MCF 10A (cell line): ENCODE results near the gene SEC14L5. TPM values are rescaled to one million over a fixed set of nuclear protein-coding genes. Genes with fewer than 3 reads are reported as not detected.

Experiments used
- BruUV-seq: library from RNA; stranded (reverse); fragments of 400-500 nt; replicated peaks from 2 replicates; lab custom pipeline; 2021; lab: Mats Ljungman, UMichigan
- CTCF ChIA-PET: fragments of 300-600 bp; sonication (Branson Sonifier 250); formaldehyde crosslinking; extraction: SDS; loops from one replicate; lab custom pipeline; 2021; ENCODE audit warnings: antibody characterized with exemption, inconsistent platforms; lab: Yijun Ruan, JAX
- POLR2A ChIA-PET: fragments of 300-600, 350-650 bp; sonication (Branson Sonifier 250); formaldehyde crosslinking; extraction: SDS; loops from one replicate; lab custom pipeline; 2020; ENCODE audit warnings: antibody characterized with exemption, inconsistent platforms; lab: Yijun Ruan, JAX
- DNase-seq: peaks from one replicate; pipeline ENCODE4 v3.0.0-alpha.2; 2018; ENCODE audit not compliant: unreplicated experiment
- H3K27ac Mint-ChIP-seq: one replicate; pipeline ENCODE4 v1.8.0; 2022; ENCODE audit warnings: mild to moderate bottlenecking, low read depth, mixed read lengths; ENCODE audit not compliant: unreplicated experiment
- H3K27me3 Mint-ChIP-seq: one replicate; pipeline ENCODE4 v1.8.0; 2022; ENCODE audit warnings: mixed read lengths; ENCODE audit not compliant: insufficient read depth, unreplicated experiment
- H3K36me3 Mint-ChIP-seq: one replicate; pipeline ENCODE4 v1.8.0; 2022; ENCODE audit warnings: mild to moderate bottlenecking, moderate library complexity, mixed read lengths; ENCODE audit not compliant: insufficient read depth, unreplicated experiment
- H3K4me1 Mint-ChIP-seq: one replicate; pipeline ENCODE4 v1.8.0; 2022; ENCODE audit warnings: mixed read lengths; ENCODE audit not compliant: insufficient read depth, unreplicated experiment
- H3K4me3 Mint-ChIP-seq: one replicate; pipeline ENCODE4 v1.8.0; 2022; ENCODE audit warnings: mild to moderate bottlenecking, moderate library complexity, mixed read lengths; ENCODE audit not compliant: unreplicated experiment
- H3K9me3 Mint-ChIP-seq: one replicate; pipeline ENCODE4 v1.8.0; 2022; ENCODE audit warnings: mixed read lengths; ENCODE audit not compliant: unreplicated experiment
- intact Hi-C: fragments of 100-400 bp; cut with micrococcal nuclease; formaldehyde crosslinking; loops from 2 replicates; pipeline ENCODE4 v1.14.1; 2022
- total RNA-seq: library from RNA; stranded (reverse); gene quantifications from 2 replicates; pipeline ENCODE4 v1.2.3, GENCODE V29; 2022
- TF ChIP-seq, protein P1 (sequence below): fragments of 200-600 bp; IDR thresholded peaks from one replicate; pipeline ENCODE4 v1.8.0; 2022; ENCODE audit warnings: antibody characterized with exemption, mild to moderate bottlenecking; ENCODE audit not compliant: unreplicated experiment

The SEC14L5 gene
- total RNA-seq, 1 experiment from 2014 or later, result not detected

- intact Hi-C loops, result no loop called here
- POLR2A ChIA-PET, result interaction anchor here (1.1 to 3.6 kb wide), 2 partner anchors 10 to 18 kb away, joined by 4 to 19 read pairs; no protein-coding TSS in a partner anchor
- no peak for DNase-seq
- H3K36me3 Mint-ChIP-seq, result peaks cover 71% of the 10 kb centered on the region
- H3K4me3 Mint-ChIP-seq, result peak overlapping the region; percentile 63
- peaks cover 40% of the 10 kb centered on the region for H3K4me1 Mint-ChIP-seq
- BruUV-seq, result no TSS peak
- CTCF ChIA-PET, result interaction anchor here (2.5 kb wide), 1 partner anchor 11 kb away, joined by 9 read pairs; no protein-coding TSS in a partner anchor
- TF ChIP-seq, protein P1, sequence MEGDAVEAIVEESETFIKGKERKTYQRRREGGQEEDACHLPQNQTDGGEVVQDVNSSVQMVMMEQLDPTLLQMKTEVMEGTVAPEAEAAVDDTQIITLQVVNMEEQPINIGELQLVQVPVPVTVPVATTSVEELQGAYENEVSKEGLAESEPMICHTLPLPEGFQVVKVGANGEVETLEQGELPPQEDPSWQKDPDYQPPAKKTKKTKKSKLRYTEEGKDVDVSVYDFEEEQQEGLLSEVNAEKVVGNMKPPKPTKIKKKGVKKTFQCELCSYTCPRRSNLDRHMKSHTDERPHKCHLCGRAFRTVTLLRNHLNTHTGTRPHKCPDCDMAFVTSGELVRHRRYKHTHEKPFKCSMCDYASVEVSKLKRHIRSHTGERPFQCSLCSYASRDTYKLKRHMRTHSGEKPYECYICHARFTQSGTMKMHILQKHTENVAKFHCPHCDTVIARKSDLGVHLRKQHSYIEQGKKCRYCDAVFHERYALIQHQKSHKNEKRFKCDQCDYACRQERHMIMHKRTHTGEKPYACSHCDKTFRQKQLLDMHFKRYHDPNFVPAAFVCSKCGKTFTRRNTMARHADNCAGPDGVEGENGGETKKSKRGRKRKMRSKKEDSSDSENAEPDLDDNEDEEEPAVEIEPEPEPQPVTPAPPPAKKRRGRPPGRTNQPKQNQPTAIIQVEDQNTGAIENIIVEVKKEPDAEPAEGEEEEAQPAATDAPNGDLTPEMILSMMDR, result no peak
- H3K27ac Mint-ChIP-seq, result peak overlapping the region; percentile 87
- no peaks in the 10 kb centered on the region for H3K27me3 Mint-ChIP-seq
- H3K9me3 Mint-ChIP-seq, result no peaks in the 10 kb centered on the region
Measured at GRCh38 chr16:4925293-4925607, 32.9 kb upstream of the SEC14L5 start.

DNA sequence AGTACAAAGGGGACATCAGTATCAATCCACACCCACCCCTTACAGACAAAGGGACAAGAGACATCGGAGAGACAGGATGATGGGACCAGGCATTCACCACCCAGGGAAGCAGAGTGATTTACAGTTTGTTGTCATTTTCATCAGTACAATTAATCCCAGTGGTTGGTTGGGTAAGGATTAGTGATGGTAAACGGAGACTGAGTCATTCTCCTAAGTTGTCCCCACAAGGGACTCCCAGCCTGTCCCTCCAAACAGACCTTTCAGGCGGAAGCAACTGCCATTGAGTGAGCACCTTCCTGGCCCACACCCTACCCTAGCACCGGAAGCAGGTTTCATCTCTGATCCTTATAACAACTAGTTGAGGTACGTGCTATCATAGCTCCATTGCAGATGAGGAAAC lies 32.3 kb upstream of the SEC14L5 start:
- peaks cover 75% of the 10 kb centered on the region for H3K36me3 Mint-ChIP-seq
- no peaks in the 10 kb centered on the region for H3K27me3 Mint-ChIP-seq
- H3K9me3 Mint-ChIP-seq, result no peaks in the 10 kb centered on the region
- no TSS peak for BruUV-seq
- H3K4me3 Mint-ChIP-seq, result no peak overlapping the region
- peak overlapping the region; percentile 87 for H3K27ac Mint-ChIP-seq
- ChIA-PET CTCF (interaction anchor here (0.6 to 2.5 kb wide), 4 partner anchors 10 to 517 kb away, joined by 3 to 9 read pairs (median 6); no protein-coding TSS in a partner anchor), POLR2A (interaction anchor here (1.1 to 3.6 kb wide), 3 partner anchors 10 to 78 kb away, joined by 3 to 19 read pairs (median 4); no protein-coding TSS in a partner anchor)
- H3K4me1 Mint-ChIP-seq, result peaks cover 38% of the 10 kb centered on the region
- TF ChIP-seq, protein P1, result no peak
- intact Hi-C loops, result no loop called here
- DNase-seq, result no peak

DNA sequence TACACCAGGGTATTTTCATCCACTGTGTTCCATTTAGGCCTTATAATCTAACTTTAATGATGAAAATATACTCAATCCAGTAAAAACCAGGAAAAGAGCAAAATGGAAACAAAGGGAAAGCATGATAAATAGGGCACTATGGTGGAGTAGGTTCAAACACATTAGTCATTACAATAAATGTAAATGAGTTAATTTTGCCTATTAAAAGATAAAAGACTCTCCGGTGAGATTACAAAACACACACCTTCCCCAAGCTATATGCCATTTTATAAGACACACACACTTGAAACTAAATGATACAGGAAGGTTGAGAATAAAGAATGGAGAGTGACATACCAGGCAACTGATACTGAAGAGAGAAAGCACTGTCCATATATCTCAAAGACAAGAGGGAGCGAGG lies 31.2 kb upstream of the SEC14L5 start:
- no peak overlapping the region for H3K27ac Mint-ChIP-seq
- H3K9me3 Mint-ChIP-seq, result no peaks in the 10 kb centered on the region
- no peak for DNase-seq
- no peaks in the 10 kb centered on the region for H3K27me3 Mint-ChIP-seq
- ChIA-PET POLR2A (interaction anchor here (0.6 to 3.6 kb wide), 4 partner anchors 9 to 29 kb away, joined by 3 to 19 read pairs (median 4); no protein-coding TSS in a partner anchor), CTCF (interaction anchor here (2.4 to 2.5 kb wide), 2 partner anchors 9 to 29 kb away, joined by 8 to 9 read pairs; no protein-coding TSS in a partner anchor)
- intact Hi-C loops, result no loop called here
- no TSS peak for BruUV-seq
- peaks cover 38% of the 10 kb centered on the region for H3K4me1 Mint-ChIP-seq
- no peak overlapping the region for H3K4me3 Mint-ChIP-seq
- TF ChIP-seq, protein P1, result no peak
- peaks cover 78% of the 10 kb centered on the region for H3K36me3 Mint-ChIP-seq

GRCh38 chr16:4927661-4928060 lies 30.5 kb upstream of the SEC14L5 start:
- no TSS peak for BruUV-seq

More at GRCh38 chr16:4927661-4928060, 30.5 kb upstream of the SEC14L5 start:
- DNase-seq, result no peak
- no peak overlapping the region for H3K27ac Mint-ChIP-seq
- H3K36me3 Mint-ChIP-seq, result peaks cover 81% of the 10 kb centered on the region
- no peaks in the 10 kb centered on the region for H3K9me3 Mint-ChIP-seq
- POLR2A ChIA-PET, result interaction anchor here (1.3 to 3.6 kb wide), 2 partner anchors 8 to 15 kb away, joined by 6 to 19 read pairs; no protein-coding TSS in a partner anchor
- H3K4me1 Mint-ChIP-seq, result peaks cover 34% of the 10 kb centered on the region
- H3K27me3 Mint-ChIP-seq, result no peaks in the 10 kb centered on the region
- TF ChIP-seq, protein P1, result no peak
- CTCF ChIA-PET, result interaction anchor here (0.6 to 2.4 kb wide), 3 partner anchors 9 to 28 kb away, joined by 3 to 8 read pairs (median 7); no protein-coding TSS in a partner anchor
- intact Hi-C loops, result no loop called here
- H3K4me3 Mint-ChIP-seq, result no peak overlapping the region
